HEK293T (cell line): ENCODE results near the gene STIP1.
A peak's percentile ranks its signal among the peaks of the same experiment; 100 is the strongest.

Source experiments
- CTCF ChIA-PET: fragments of 350-600 bp; formaldehyde crosslinking; extraction: SDS; loops from one replicate; lab custom pipeline; 2021; ENCODE audit warnings: antibody characterized with exemption, inconsistent platforms; lab: Yijun Ruan, JAX
- POLR2A ChIA-PET: fragments of 350-600 bp; formaldehyde crosslinking; extraction: SDS; loops from one replicate; lab custom pipeline; 2020; ENCODE audit warnings: antibody characterized with exemption, inconsistent platforms; lab: Yijun Ruan, JAX
- DNase-seq: peaks from one replicate; pipeline ENCODE4 v3.0.0; 2012; ENCODE audit warnings: mixed read lengths; ENCODE audit errors: extremely low spot score
- ARNT ChIP-seq: fragments of 450-650 bp; IDR thresholded peaks from 2 replicates; pipeline ENCODE4 v1.6.1; 2017; ENCODE audit warnings: mild to moderate bottlenecking
- BHLHE40 ChIP-seq: fragments of 450-650 bp; IDR thresholded peaks from 2 replicates; pipeline ENCODE4 v1.6.1; 2016; ENCODE audit warnings: mild to moderate bottlenecking, moderate library complexity, borderline replicate concordance
- CTBP1 ChIP-seq: fragments of 450-650 bp; IDR thresholded peaks from 2 replicates; pipeline ENCODE4 v1.6.1; 2016; ENCODE audit warnings: borderline replicate concordance
- ELF4 ChIP-seq: fragments of 450-650 bp; IDR thresholded peaks from 2 replicates; pipeline ENCODE4 v1.6.1; 2017; ENCODE audit warnings: antibody characterized with exemption
- FOXA1 ChIP-seq: fragments of 450-650 bp; IDR thresholded peaks from 2 replicates; pipeline ENCODE4 v1.6.1; 2016; ENCODE audit warnings: mild to moderate bottlenecking
- FOXK2 ChIP-seq: fragments of 450-650 bp; IDR thresholded peaks from 2 replicates; pipeline ENCODE4 v1.6.1; 2016; ENCODE audit warnings: mild to moderate bottlenecking
- FOXM1 ChIP-seq: fragments of 450-650 bp; IDR thresholded peaks from 2 replicates; pipeline ENCODE4 v1.6.1; 2017; ENCODE audit warnings: mild to moderate bottlenecking, borderline replicate concordance
- HDGF ChIP-seq: fragments of 450-650 bp; IDR thresholded peaks from 2 replicates; pipeline ENCODE4 v1.6.1; 2017; ENCODE audit warnings: antibody characterized with exemption, borderline replicate concordance
- L3MBTL2 ChIP-seq: fragments of 450-650 bp; conservative IDR thresholded peaks from 2 replicates; pipeline ENCODE4 v1.6.1; 2016; ENCODE audit warnings: mild to moderate bottlenecking
- LEF1 ChIP-seq: fragments of 450-650 bp; IDR thresholded peaks from 2 replicates; pipeline ENCODE4 v1.6.1; 2017; ENCODE audit warnings: mild to moderate bottlenecking, borderline replicate concordance
- NFRKB ChIP-seq: fragments of 450-650 bp; IDR thresholded peaks from 2 replicates; pipeline ENCODE4 v1.6.1; 2016; ENCODE audit warnings: mild to moderate bottlenecking, moderate library complexity
- SP1 ChIP-seq: fragments of 450-650 bp; IDR thresholded peaks from 2 replicates; pipeline ENCODE4 v1.6.1; 2017
- SUZ12 ChIP-seq: fragments of 450-650 bp; IDR thresholded peaks from 2 replicates; pipeline ENCODE4 v1.6.1; 2016; ENCODE audit warnings: mild to moderate bottlenecking
- TARDBP ChIP-seq: fragments of 450-650 bp; IDR thresholded peaks from 2 replicates; pipeline ENCODE4 v1.6.1; 2016
- ZNF384 ChIP-seq: fragments of 450-650 bp; IDR thresholded peaks from 2 replicates; pipeline ENCODE4 v1.6.1; 2016
- TF ChIP-seq, protein P1 (sequence below): fragments of 450-650 bp; IDR thresholded peaks from 2 replicates; pipeline ENCODE4 v1.6.1; 2016

The STIP1 gene

GRCh38 chr11:64248578-64248977 is 62.6 kb downstream of the STIP1 start:
- no peak for DNase-seq
- ChIA-PET CTCF (interaction anchor here (2.2 kb wide), 1 partner anchor 56 kb away, joined by 7 read pairs; no protein-coding TSS in a partner anchor), POLR2A (interaction anchor here (3.8 to 8.9 kb wide), 3 partner anchors 9 to 21 kb away, joined by 18 to 78 read pairs (median 59); partner anchors contain the start of genes DNAJC4 and VEGFB)
- TF ChIP-seq BHLHE40 (no peak), NFRKB (no peak), ZNF384 (no peak)

DNA sequence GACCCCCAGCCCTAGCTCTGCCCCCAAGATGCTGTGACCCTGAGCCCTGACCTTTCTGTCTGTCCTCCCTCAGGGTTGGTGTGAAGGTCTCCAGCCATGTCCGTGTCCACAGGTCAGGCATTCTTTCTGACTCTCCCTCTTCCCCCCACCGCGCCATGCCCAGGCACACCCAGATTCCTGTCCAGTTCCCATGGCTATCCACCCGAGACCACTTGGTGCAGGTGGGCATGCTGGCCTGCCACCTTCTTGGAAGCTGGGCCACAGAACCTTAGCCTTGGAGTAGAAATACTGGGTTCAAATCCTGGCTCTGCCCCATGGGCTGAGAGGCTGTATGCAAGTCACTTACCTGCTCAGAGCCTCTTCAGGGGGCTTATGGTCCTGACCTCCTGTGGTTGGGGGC is 63.1 kb downstream of the STIP1 start:
- ChIA-PET CTCF (interaction anchor here (2.2 kb wide), 1 partner anchor 55 kb away, joined by 7 read pairs; no protein-coding TSS in a partner anchor), POLR2A (interaction anchor here (1.7 to 8.9 kb wide), 3 partner anchors 13 to 21 kb away, joined by 8 to 78 read pairs (median 59); partner anchors contain the start of genes DNAJC4 and VEGFB)
- TF ChIP-seq TARDBP (no peak), FOXM1 (no peak), ELF4 (no peak), SP1 (no peak), SUZ12 (no peak), HDGF (no peak), BHLHE40 (no peak), ARNT (no peak), CTBP1 (no peak), LEF1 (no peak), NFRKB (no peak), FOXK2 (no peak), ZNF384 (no peak)
- TF ChIP-seq, protein P1, sequence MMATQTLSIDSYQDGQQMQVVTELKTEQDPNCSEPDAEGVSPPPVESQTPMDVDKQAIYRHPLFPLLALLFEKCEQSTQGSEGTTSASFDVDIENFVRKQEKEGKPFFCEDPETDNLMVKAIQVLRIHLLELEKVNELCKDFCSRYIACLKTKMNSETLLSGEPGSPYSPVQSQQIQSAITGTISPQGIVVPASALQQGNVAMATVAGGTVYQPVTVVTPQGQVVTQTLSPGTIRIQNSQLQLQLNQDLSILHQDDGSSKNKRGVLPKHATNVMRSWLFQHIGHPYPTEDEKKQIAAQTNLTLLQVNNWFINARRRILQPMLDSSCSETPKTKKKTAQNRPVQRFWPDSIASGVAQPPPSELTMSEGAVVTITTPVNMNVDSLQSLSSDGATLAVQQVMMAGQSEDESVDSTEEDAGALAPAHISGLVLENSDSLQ: no peak
- no peak for DNase-seq

DNA sequence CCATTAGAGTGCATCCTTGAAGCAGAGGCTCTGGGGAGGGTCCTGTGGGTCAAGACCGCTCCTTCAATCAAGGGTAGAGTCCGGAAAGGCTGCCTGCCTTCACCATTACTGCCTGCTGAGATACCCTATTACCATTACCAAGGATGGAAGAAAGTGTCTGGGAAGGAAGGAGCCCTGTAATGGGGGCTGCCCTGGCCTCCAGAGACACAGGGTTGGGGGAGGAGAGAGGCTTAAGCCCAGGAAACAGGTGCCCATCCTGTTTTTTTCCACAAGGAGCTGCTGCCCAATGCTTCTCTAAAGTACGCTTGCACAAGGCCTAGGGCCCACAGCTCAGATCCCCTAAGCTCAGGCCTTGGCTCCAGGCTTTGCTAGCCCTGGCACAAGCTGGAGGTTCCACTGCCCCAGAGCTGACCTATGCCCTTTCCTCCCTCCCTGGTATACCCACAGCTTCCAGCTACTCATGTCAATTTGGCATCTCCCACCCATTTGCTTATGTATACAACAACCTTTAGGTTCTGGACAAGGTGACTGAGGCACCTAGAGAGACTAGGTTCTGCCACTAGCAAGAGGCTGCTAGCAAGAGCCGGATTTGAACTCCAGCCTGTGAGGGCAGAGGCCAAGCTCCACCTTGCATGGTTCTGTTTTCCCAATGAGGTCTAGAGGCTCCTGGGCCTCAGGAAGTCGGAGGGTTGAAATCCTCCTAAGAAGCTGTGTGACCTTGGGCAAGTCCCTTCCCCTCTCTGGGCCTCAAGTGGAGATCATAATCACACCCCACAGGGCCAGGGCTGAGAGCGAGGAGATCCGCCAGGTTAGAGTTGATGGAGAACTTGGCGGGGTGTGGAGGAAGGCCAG is 63.8 kb downstream of the STIP1 start:
- CTCF ChIA-PET: interaction anchor here (0.7 to 3.3 kb wide), 4 partner anchors 16 to 68 kb away, joined by 3 to 14 read pairs (median 5); partner anchors contain the start of gene FERMT3
- POLR2A ChIA-PET: interaction anchor here (0.6 to 8.9 kb wide), 7 partner anchors 8 to 68 kb away, joined by 3 to 78 read pairs (median 5); partner anchors contain the start of genes FKBP2, PRDX5, STIP1 and TRMT112
- DNase-seq: no peak
- no peak for TF ChIP-seq FOXK2
- TF ChIP-seq, protein P1: no peak
- no peak for TF ChIP-seq CTBP1
- no peak for TF ChIP-seq NFRKB
- no peak for TF ChIP-seq ZNF384
- TF ChIP-seq FOXM1: no peak
- no peak for TF ChIP-seq ARNT

DNA sequence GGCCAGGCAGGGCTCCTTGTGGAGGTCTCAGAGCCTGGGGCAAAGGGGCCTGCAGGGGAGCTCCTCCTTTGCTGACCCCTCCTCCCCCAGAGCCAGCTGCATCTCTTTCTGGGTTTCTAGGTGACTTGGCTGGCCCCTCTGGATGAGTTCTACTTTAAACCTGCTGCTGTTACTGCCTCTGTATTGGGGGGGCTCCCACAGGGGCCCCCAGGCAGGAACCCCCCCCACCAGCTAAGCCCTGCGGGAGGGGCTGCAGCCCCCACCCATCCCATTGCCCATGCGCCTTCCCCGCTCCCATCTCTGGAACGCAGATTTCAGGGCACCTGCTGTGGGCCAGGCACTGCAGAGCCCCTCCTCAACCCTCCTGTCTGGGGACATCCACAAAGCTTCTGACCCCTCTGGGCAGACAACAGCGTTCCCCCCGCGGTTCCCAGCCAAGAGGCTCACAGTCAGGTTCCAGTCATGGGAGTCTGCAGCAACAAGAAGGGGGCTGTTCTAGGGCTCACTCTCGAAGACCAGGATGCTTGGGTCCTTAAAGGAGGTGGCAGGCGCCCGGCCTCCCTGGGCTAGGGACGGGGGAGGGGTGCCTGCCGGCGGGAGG is 64.5 kb downstream of the STIP1 start:
- no peak for DNase-seq
- TF ChIP-seq FOXM1: no peak
- TF ChIP-seq SUZ12: no peak
- TF ChIP-seq ZNF384: no peak
- no peak for TF ChIP-seq LEF1
- no peak for TF ChIP-seq HDGF
- TF ChIP-seq NFRKB: no peak
- no peak for TF ChIP-seq ELF4
- no peak for TF ChIP-seq SP1
- no peak for TF ChIP-seq FOXA1
- ChIA-PET CTCF (interaction anchor here (0.6 to 3.3 kb wide), 7 partner anchors 17 to 54 kb away, joined by 3 to 14 read pairs (median 7); partner anchors contain the start of genes ESRRA and FERMT3), POLR2A (interaction anchor here (0.6 to 8.9 kb wide), 8 partner anchors 9 to 85 kb away, joined by 3 to 78 read pairs (median 4); partner anchors contain the start of genes FKBP2, PRDX5, STIP1 and TRMT112)

- ChIA-PET POLR2A (interaction anchor here (0.8 to 8.9 kb wide), 7 partner anchors 12 to 86 kb away, joined by 3 to 78 read pairs (median 3); partner anchors contain the start of genes PRDX5, STIP1 and TRMT112), CTCF (interaction anchor here (0.6 to 3.3 kb wide), 8 partner anchors 16 to 53 kb away, joined by 3 to 14 read pairs (median 4); partner anchors contain the start of genes ESRRA, FERMT3, NUDT22 and TRPT1)
- DNase-seq: peak; percentile 83
- TF ChIP-seq SUZ12 (no peak), ZNF384 (no peak), FOXK2 (no peak), NFRKB (no peak), CTBP1 (no peak), LEF1 (no peak), HDGF (no peak), FOXA1 (no peak), TARDBP (no peak), SP1 (no peak), BHLHE40 (no peak), ELF4 (no peak), L3MBTL2 (no peak)
- TF ChIP-seq, protein P1: no peak
These were observed 65.2 kb downstream of the STIP1 start, which contains the start of gene PLCB3 for GRCh38 chr11:64251016-64251752. PLCB3 (plus strand) TSS chr11:64251530; CDS start chr11:64251650, 120 bp downstream.
